Pancreas (tissue), 10 donors: Measurements from ENCODE around the gene CGGBP1. TPM values are rescaled to one million over a fixed set of nuclear protein-coding genes. Genes with fewer than 3 reads are reported as not detected.

Experiments
- ATAC-seq, 4 donors: fragments of 200-7000 bp; cut with Tn5 transposase; one replicate each; pipeline versions ENCODE4 v1.8.0 to v1.9.1; 2020; ENCODE audit warnings: mild to moderate bottlenecking in 4 of 4, moderate library complexity in 4 of 4
- DNase-seq, 6 donors: peaks; one replicate each; pipeline ENCODE4 v3.0.0-alpha.2; 2020
- FAIRE-seq: peaks from 2 replicates; lab custom pipeline; 2012; peaks lifted over from hg19 to GRCh38; lab: Jason Lieb, UNC
- H3K27ac ChIP-seq, 4 donors: fragments of 200-600 bp; sonication (generic); 1 replicate in 3 of 4; 2 replicates in 1 of 4; pipeline versions ENCODE4 v1.5.0 to v1.8.0; 2020
- H3K27me3 ChIP-seq, 4 donors: fragments of 200-600 bp; one replicate each; pipeline ENCODE4 v1.8.0; 2021
- H3K36me3 ChIP-seq, 3 donors: fragments of 200-600 bp; sonication (generic) in 1 of 3; one replicate each; pipeline versions ENCODE4 v1.5.0 to v1.8.0; 2020 to 2021
- H3K4me1 ChIP-seq, 3 donors: fragments of 200-600 bp; one replicate each; pipeline ENCODE4 v1.8.0; 2021
- H3K4me3 ChIP-seq, 4 donors: fragments of 200-600 bp; sonication (generic) in 2 of 4; one replicate each; pipeline versions ENCODE4 v1.5.0 to v1.8.0; 2020 to 2021
- H3K9me3 ChIP-seq, 4 donors: fragments of 200-600 bp; one replicate each; pipeline ENCODE4 v1.8.0; 2021
- CTCF ChIP-seq, 4 donors: fragments of 200-600 bp; sonication (generic) in 3 of 4; IDR thresholded peaks; one replicate each; pipeline versions ENCODE4 v1.5.0 to v1.8.0; 2021; ENCODE audit warnings: antibody characterized with exemption in 4 of 4
- WGBS, 2 donors: extraction: QIAGEN DNeasy Blood & Tissue Kit; methylation state at CpG; one replicate each; pipeline ENCODE4 v1.1.7; 2013; 5-methylcytosine and 5-hydroxymethylcytosine counted together
- intact Hi-C, 3 donors: fragments of 100-400 bp; cut with DNase I; formaldehyde crosslinking; loops; one replicate each; pipeline versions ENCODE4 v1.11.1 to v1.14.2; 2022
- polyA plus RNA-seq, 2 donors: library from polyadenylated mRNA; stranded (reverse); fragments of 200-250 nt; gene quantifications; one replicate each; pipeline ENCODE4 v1.2.3, GENCODE V29; 2013
- total RNA-seq, 6 donors: library from RNA; stranded (reverse); fragmentation: NEBNext Ultra II Directional in 4 of 6; extraction: Animal tissue kit (Norgen Biotek cat#: 25700) in 4 of 6; gene quantifications; one replicate each; pipeline versions ENCODE4 v1.2.1 to v1.2.4, GENCODE V29; 2021 to 2023
- donor health status: healthy with polysubstance abuse.
- donor health status: DM: no; HTN: no; CAD: no; lungs with moderate emphysema.
- donor health status: DM: no; HTN: no; CAD: no.
- donor health status: control.
- donor health status: control.
- donor health status: Bipolar disorder and iron deficiency.
- donor health status: DM: yes; HTN: yes; CAD: no.
- donor health status: DM: no; HTN: no; CAD: no.
- donor health status: DM: no; HTN: no; CAD: no.
- donor health status: DM: yes; HTN: yes; CAD: no.

CGGBP1 gene
- total and polyA plus RNA-seq, 8 donors: 17.0 to 40.3 (median 21.1) TPM

DNA sequence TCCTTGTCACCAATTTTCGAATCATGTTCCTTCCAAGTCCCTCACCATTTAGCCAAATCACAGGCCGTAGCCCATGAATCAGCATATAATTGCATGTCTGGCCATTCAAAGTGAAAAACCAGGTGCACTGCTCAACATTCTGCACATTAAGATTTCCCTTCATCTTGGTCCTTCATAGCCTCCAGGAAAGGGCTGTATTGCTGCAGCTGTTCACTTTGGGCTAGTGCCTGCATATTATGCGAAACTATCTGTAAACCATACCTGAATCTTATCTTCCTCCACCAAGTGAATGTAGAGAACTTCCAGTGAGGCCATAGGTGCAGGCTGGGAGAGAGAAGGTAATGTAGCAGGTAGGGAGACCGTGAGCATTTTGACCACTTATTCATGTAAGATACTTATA is 18.3 kb downstream of the CGGBP1 start:
- ATAC-seq: no peak
- 75 to 84% methylated on average over 4 of the region's 4 CpGs for WGBS, 2 donors
- Histone ChIP-seq H3K9me3 (no peaks in the 10 kb centered on the region), H3K27me3 (no peaks in the 10 kb centered on the region), H3K4me3 (no peak overlapping the region), H3K27ac (no peak overlapping the region), H3K4me1 (no peaks in the 10 kb centered on the region), H3K36me3 (no peaks in the 10 kb centered on the region)
- no peak for DNase-seq
- TF ChIP-seq CTCF (IDR thresholded peaks at IDR 0.05): no peak
- FAIRE-seq: no peak
- intact Hi-C loops: no loop called here

- no peaks in the 10 kb centered on the region for H3K9me3 ChIP-seq
- H3K27me3 ChIP-seq: no peaks in the 10 kb centered on the region
- intact Hi-C loops: no loop called here
- DNase-seq (no peak), ATAC-seq (no peak), FAIRE-seq (no peak)
- H3K36me3 ChIP-seq: no peaks in the 10 kb centered on the region
- H3K27ac ChIP-seq: no peak overlapping the region
- 32 to 35% methylated on average over 2 of the region's 2 CpGs for WGBS, 2 donors
- no peak overlapping the region for H3K4me3 ChIP-seq
- TF ChIP-seq CTCF (IDR thresholded peaks at IDR 0.05): no peak
- no peaks in the 10 kb centered on the region for H3K4me1 ChIP-seq
Observed at GRCh38 chr3:88038566-88038965, 20.2 kb downstream of the CGGBP1 start.

DNA sequence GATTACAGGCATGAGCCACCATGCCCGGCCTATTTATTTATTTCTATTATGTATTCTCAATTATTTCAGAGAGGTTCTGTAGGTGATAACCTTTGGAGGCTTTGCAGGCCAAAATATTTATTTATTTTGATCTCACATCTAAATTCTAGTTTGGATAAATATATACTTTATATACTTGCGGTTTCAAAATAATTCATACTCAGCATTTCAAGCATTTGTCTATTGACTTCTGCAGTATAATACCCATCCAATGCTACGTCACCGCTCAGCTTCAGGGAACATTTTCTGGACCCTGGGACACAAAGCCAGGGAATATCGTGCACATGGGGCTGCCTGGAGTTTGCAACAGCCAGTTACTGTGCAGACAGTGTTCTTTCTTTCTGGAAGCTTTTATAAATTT is 22.6 kb downstream of the CGGBP1 start:
- Histone ChIP-seq H3K9me3 (no peaks in the 10 kb centered on the region), H3K4me1 (peaks cover 0 to 4% (median 3%) of the 10 kb centered on the region in 3 donors), H3K27me3 (no peaks in the 10 kb centered on the region), H3K27ac (no peak overlapping the region), H3K36me3 (no peaks in the 10 kb centered on the region), H3K4me3 (no peak overlapping the region)
- TF ChIP-seq CTCF (IDR thresholded peaks at IDR 0.05): no peak
- FAIRE-seq: no peak
- 77 to 80% methylated on average over 5 of the region's 5 CpGs for WGBS, 2 donors
- ATAC-seq: no peak
- DNase-seq: no peak
- intact Hi-C loops: no loop called here

DNA sequence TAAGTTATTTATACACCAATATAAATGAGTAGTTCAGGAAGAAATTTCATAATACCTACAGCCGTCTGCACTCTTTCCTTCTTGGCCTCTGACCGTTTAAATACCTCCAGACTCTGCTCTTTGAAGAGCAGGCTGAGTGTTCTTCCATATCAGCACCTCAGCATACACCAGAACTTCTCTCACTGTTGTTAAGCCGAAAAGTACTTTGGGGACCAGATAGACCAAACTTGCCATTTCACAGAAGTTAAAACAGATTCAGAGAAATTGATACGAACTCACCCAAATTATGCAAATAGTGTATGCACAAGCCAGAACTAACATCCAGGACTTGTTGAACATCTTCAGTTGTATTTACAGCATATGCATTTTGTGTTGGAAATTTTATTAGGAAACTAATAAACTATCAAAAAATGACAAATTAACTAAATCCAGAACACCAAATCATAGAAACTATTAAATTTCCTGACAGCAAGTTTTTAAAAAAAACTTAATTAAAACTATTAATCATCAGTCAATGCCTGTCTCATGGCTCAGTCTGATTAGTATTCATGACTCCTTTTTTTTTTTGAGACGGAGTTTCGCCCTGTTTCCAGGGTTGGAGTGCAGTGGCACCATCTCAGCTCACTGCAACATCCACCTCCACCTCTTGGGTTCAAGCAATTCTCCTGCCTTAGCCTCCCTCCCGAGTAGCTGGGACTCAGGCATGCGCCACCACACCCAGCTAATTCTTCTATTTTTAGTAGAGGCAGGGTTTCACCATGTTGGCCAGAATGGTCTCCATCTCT is 24.1 kb downstream of the CGGBP1 start:
- Histone ChIP-seq H3K9me3 (no peaks in the 10 kb centered on the region), H3K4me1 (peaks cover 0 to 6% (median 6%) of the 10 kb centered on the region in 3 donors), H3K36me3 (no peaks in the 10 kb centered on the region), H3K27ac (no peak overlapping the region), H3K4me3 (no peak overlapping the region), H3K27me3 (no peaks in the 10 kb centered on the region)
- intact Hi-C loops: no loop called here
- FAIRE-seq: no peak
- no peak for TF ChIP-seq CTCF (IDR thresholded peaks at IDR 0.05)
- WGBS, 2 donors: 75 to 81% methylated on average over 8 of the region's 8 CpGs
- no peak for ATAC-seq
- DNase-seq: no peak

DNA sequence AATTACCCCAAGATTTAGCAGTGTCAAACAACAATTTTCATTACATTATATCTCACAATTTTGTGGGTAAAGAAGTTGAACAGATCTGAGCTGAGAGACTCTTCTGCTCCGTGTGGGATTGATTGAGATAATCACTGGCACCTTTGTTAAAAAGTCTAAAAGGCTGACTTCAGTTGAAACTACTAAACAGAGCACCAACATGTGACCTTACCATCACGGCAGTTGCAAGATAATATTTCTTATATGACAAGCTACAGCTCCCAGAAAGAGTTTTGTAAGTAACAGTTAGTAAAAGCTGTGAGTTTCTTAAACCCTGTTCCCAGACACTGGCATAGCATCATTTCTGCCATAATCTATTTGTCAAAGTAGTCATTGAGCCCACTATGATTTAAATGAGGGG is 25.0 kb downstream of the CGGBP1 start:
- DNase-seq (no peak), FAIRE-seq (no peak), ATAC-seq (no peak)
- TF ChIP-seq CTCF (IDR thresholded peaks at IDR 0.05): no peak
- Histone ChIP-seq H3K36me3 (no peaks in the 10 kb centered on the region), H3K9me3 (no peaks in the 10 kb centered on the region), H3K4me3 (no peak overlapping the region), H3K27ac (no peak overlapping the region), H3K27me3 (no peaks in the 10 kb centered on the region), H3K4me1 (peaks cover 0 to 6% (median 6%) of the 10 kb centered on the region in 3 donors)
- intact Hi-C loops: no loop called here
- WGBS, 2 donors: 46 to 49% methylated on average over 2 of the region's 2 CpGs
